ENCODE results near the gene TTLL12. TPM values are rescaled to one million over a fixed set of nuclear protein-coding genes. Genes with fewer than 3 reads are reported as not detected.

TTLL12 gene
- total RNA-seq, 1 donor from 2014 or later = 15.1 TPM

- DNase-seq (ENCODE audit: low spot score) = peak; percentile 64
These were observed 41.4 kb upstream of the TTLL12 start for GRCh38 chr22:43228330-43228729.

GRCh38 chr22:43227239-43227630, 40.3 kb upstream of the TTLL12 start:
- TF ChIP-seq CTCF (IDR thresholded peaks at IDR 0.05; ENCODE audit: unreplicated experiment) = no peak
- Mint-ChIP-seq H3K27ac (ENCODE audit: unreplicated experiment) (no peak overlapping the region), H3K27me3 (ENCODE audit: unreplicated experiment) (peaks cover 13% of the 10 kb centered on the region), H3K36me3 (ENCODE audit: low read depth, unreplicated experiment) (peaks cover 18% of the 10 kb centered on the region), H3K9me3 (ENCODE audit: unreplicated experiment) (no peaks in the 10 kb centered on the region), H3K4me3 (ENCODE audit: unreplicated experiment) (no peak overlapping the region), H3K4me1 (ENCODE audit: unreplicated experiment) (no peaks in the 10 kb centered on the region)
- DNase-seq (ENCODE audit: low spot score) = no peak

More at GRCh38 chr22:43228330-43228729, 41.4 kb upstream of the TTLL12 start:
- H3K4me1 Mint-ChIP-seq (ENCODE audit: unreplicated experiment) = no peaks in the 10 kb centered on the region
- TF ChIP-seq CTCF (IDR thresholded peaks at IDR 0.05; ENCODE audit: unreplicated experiment) = peak; percentile 20
- H3K27ac Mint-ChIP-seq (ENCODE audit: unreplicated experiment) = no peak overlapping the region
- H3K9me3 Mint-ChIP-seq (ENCODE audit: unreplicated experiment) = no peaks in the 10 kb centered on the region
- H3K27me3 Mint-ChIP-seq (ENCODE audit: unreplicated experiment) = peaks cover 16% of the 10 kb centered on the region
- peak overlapping the region; percentile 40 for H3K4me3 Mint-ChIP-seq (ENCODE audit: unreplicated experiment)
- peaks cover 20% of the 10 kb centered on the region for H3K36me3 Mint-ChIP-seq (ENCODE audit: low read depth, unreplicated experiment)

GRCh38 chr22:43226377-43227238, 39.7 kb upstream of the TTLL12 start:
- peaks cover 13% of the 10 kb centered on the region for H3K27me3 Mint-ChIP-seq (ENCODE audit: unreplicated experiment)
- H3K27ac Mint-ChIP-seq (ENCODE audit: unreplicated experiment) = no peak overlapping the region
- TF ChIP-seq CTCF (IDR thresholded peaks at IDR 0.05; ENCODE audit: unreplicated experiment) = no peak
- H3K4me1 Mint-ChIP-seq (ENCODE audit: unreplicated experiment) = no peaks in the 10 kb centered on the region
- no peaks in the 10 kb centered on the region for H3K9me3 Mint-ChIP-seq (ENCODE audit: unreplicated experiment)
- H3K36me3 Mint-ChIP-seq (ENCODE audit: low read depth, unreplicated experiment) = peaks cover 18% of the 10 kb centered on the region
- H3K4me3 Mint-ChIP-seq (ENCODE audit: unreplicated experiment) = no peak overlapping the region
- no peak for DNase-seq (ENCODE audit: low spot score)

GRCh38 chr22:43225609-43226008, 38.7 kb upstream of the TTLL12 start:
- Mint-ChIP-seq H3K27me3 (ENCODE audit: unreplicated experiment) (peaks cover 10% of the 10 kb centered on the region), H3K27ac (ENCODE audit: unreplicated experiment) (no peak overlapping the region), H3K4me1 (ENCODE audit: unreplicated experiment) (no peaks in the 10 kb centered on the region), H3K4me3 (ENCODE audit: unreplicated experiment) (peak overlapping the region; percentile 49), H3K36me3 (ENCODE audit: low read depth, unreplicated experiment) (peaks cover 18% of the 10 kb centered on the region), H3K9me3 (ENCODE audit: unreplicated experiment) (no peaks in the 10 kb centered on the region)
- no peak for DNase-seq (ENCODE audit: low spot score)
- no peak for TF ChIP-seq CTCF (IDR thresholded peaks at IDR 0.05; ENCODE audit: unreplicated experiment)

- Mint-ChIP-seq H3K9me3 (ENCODE audit: unreplicated experiment) (no peaks in the 10 kb centered on the region), H3K27ac (ENCODE audit: unreplicated experiment) (no peak overlapping the region)
These were observed 36.1 kb upstream of the TTLL12 start for GRCh38 chr22:43222987-43223386.

More at GRCh38 chr22:43222987-43223386, 36.1 kb upstream of the TTLL12 start:
- no peak for DNase-seq (ENCODE audit: low spot score)
- TF ChIP-seq CTCF (IDR thresholded peaks at IDR 0.05; ENCODE audit: unreplicated experiment) = no peak
- Mint-ChIP-seq H3K36me3 (ENCODE audit: low read depth, unreplicated experiment) (peaks cover 23% of the 10 kb centered on the region), H3K4me3 (ENCODE audit: unreplicated experiment) (no peak overlapping the region), H3K4me1 (ENCODE audit: unreplicated experiment) (no peaks in the 10 kb centered on the region), H3K27me3 (ENCODE audit: unreplicated experiment) (peaks cover 9% of the 10 kb centered on the region)

Data from endothelial cell (in vitro differentiated cells).